Measurements from ENCODE around the gene CDKN1C.

Gene CDKN1C

DNA sequence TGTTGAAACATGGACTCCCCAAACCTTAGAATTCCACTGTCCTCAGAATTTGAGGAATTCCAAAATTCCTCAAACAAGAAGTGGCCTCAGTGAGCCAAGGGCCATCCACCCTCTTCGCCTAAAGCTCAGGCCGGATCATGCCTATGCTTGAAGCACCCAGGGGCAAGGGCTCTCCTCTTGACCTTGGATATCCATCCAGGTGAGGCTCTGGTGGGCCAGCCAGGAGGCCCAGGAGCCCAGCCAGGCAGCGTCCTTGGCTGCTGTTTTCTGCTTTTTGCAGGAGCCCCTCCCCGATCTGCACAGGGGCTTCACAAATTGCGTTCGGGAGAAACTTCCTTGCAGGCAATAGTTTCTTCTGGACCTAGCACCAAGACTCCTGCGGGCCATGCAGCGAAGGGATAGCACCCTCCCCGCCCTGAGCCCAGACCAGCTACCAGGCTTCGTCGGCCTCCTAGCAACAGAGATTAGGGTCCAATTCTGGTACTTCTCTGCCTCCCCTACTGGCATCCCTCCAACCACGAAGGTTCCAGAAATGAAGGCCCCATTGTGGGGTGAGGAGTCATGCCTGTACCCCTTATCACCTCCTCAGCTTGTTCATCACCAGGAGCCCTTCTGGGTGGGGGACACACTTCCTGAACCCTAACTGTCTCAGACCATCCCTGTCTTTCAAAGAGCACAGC, 41.7 kb upstream of the CDKN1C start:
- H2AFZ ChIP-seq (ENCODE audit: low read depth, low read length, severe bottlenecking), result no peak overlapping the region
- no peaks in the 10 kb centered on the region for H3K36me3 ChIP-seq (ENCODE audit: low read length)
- H3K9ac ChIP-seq (ENCODE audit: low read length), result no peak overlapping the region
- H3K27ac ChIP-seq (ENCODE audit: low read depth, low read length), result no peak overlapping the region
- TF ChIP-seq CTCF (IDR thresholded peaks at IDR 0.05; ENCODE audit: insufficient read depth, low read length, poor library complexity, severe bottlenecking) (no peak), EZH2phosphoT487 (conservative IDR thresholded peaks at IDR 0.05; ENCODE audit: low read length) (no peak)
- H3K27me3 ChIP-seq (ENCODE audit: low read length), result no peaks in the 10 kb centered on the region
- no peak overlapping the region for H3K4me2 ChIP-seq (ENCODE audit: low read depth, low read length, poor library complexity, severe bottlenecking)
- H3F3A ChIP-seq (ENCODE audit: insufficient read depth), result no peaks in the 10 kb centered on the region
- H3K79me2 ChIP-seq (ENCODE audit: insufficient read depth, low read length), result no peaks in the 10 kb centered on the region
- no peak overlapping the region for H3K4me3 ChIP-seq (ENCODE audit: insufficient read depth, low read length, poor library complexity, severe bottlenecking)
- H3K9me3 ChIP-seq (ENCODE audit: insufficient read depth, low read length), result no peaks in the 10 kb centered on the region
- H4K20me1 ChIP-seq (ENCODE audit: low read depth, low read length), result no peaks in the 10 kb centered on the region
- no peaks in the 10 kb centered on the region for H3K9me2 ChIP-seq (replicated peaks; ENCODE audit: insufficient read depth, low read length)

DNA sequence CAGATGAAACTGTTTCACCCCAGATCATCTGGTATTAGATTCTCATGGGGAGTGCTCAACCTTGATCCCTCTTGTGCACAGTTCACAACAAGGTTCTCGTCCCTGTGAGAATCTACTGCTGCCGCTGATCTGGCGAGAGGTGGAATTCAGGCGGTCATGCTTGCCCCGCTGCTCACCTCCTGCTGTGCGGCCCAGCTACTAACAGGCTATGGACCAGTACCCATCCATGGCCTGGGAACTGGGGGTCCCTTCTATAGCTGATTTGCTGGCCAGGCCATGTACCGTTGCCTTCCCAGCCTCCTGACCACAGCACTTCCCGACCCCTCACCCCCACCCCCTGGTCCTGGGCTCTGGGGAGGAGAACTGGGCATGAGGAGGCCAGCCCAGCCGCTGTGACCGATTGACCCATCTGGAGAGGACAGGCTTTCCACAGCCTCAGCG, 41.1 kb upstream of the CDKN1C start:
- Histone ChIP-seq H3K9ac (ENCODE audit: low read length) (no peak overlapping the region), H3K9me3 (ENCODE audit: insufficient read depth, low read length) (no peaks in the 10 kb centered on the region), H3K36me3 (ENCODE audit: low read length) (no peaks in the 10 kb centered on the region), H3F3A (ENCODE audit: insufficient read depth) (no peaks in the 10 kb centered on the region), H2AFZ (ENCODE audit: low read depth, low read length, severe bottlenecking) (no peak overlapping the region), H3K4me2 (ENCODE audit: low read depth, low read length, poor library complexity, severe bottlenecking) (no peak overlapping the region), H3K27ac (ENCODE audit: low read depth, low read length) (no peak overlapping the region), H3K9me2 (replicated peaks; ENCODE audit: insufficient read depth, low read length) (no peaks in the 10 kb centered on the region), H3K79me2 (ENCODE audit: insufficient read depth, low read length) (no peaks in the 10 kb centered on the region), H4K20me1 (ENCODE audit: low read depth, low read length) (no peaks in the 10 kb centered on the region), H3K27me3 (ENCODE audit: low read length) (no peaks in the 10 kb centered on the region), H3K4me3 (ENCODE audit: insufficient read depth, low read length, poor library complexity, severe bottlenecking) (no peak overlapping the region)
- TF ChIP-seq CTCF (IDR thresholded peaks at IDR 0.05; ENCODE audit: insufficient read depth, low read length, poor library complexity, severe bottlenecking) (no peak), EZH2phosphoT487 (conservative IDR thresholded peaks at IDR 0.05; ENCODE audit: low read length) (no peak)

DNA sequence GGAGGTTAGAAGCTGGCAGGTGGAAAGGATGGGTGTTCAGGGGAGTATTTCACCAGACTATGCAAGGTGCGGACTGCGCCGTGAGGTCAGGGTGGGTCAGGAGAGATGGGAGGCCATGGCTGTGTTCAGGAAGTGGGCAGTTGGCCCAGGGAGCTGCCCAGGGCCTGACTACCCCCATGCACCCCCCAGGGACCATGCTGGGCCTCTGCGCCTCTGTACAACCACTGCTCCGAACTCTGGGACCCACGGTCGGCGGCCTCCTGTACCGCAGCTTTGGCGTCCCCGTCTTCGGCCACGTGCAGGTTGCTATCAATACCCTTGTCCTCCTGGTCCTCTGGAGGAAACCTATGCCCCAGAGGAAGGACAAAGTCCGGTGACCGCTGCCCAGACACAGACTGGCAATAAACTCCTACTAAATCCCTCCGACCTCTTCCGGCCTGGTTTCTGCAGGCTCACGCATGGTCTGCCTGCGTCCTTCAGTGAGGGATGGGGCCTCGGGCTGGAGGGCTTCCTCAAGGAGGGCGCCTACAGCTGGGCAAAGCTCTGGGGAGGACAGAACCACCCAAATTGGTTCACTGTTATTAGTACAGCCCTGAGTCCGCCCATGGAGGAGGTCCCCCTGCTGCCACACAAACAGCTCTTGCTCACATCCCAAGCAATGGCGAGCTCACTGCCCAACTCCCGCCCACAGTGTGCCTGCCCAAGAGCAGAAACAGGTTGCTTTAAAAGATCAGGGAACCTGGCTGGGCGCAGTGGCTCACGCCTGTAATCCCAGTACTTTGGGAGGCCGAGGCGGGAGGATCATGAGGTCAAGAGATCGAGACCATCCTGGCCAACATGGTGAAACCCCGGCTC, 39.5 kb upstream of the CDKN1C start:
- Histone ChIP-seq H3K9me3 (ENCODE audit: insufficient read depth, low read length) (no peaks in the 10 kb centered on the region), H3K4me3 (ENCODE audit: insufficient read depth, low read length, poor library complexity, severe bottlenecking) (no peak overlapping the region), H3K27me3 (ENCODE audit: low read length) (no peaks in the 10 kb centered on the region), H3F3A (ENCODE audit: insufficient read depth) (no peaks in the 10 kb centered on the region), H3K9me2 (replicated peaks; ENCODE audit: insufficient read depth, low read length) (no peaks in the 10 kb centered on the region), H3K27ac (ENCODE audit: low read depth, low read length) (no peak overlapping the region), H2AFZ (ENCODE audit: low read depth, low read length, severe bottlenecking) (no peak overlapping the region), H4K20me1 (ENCODE audit: low read depth, low read length) (no peaks in the 10 kb centered on the region), H3K9ac (ENCODE audit: low read length) (no peak overlapping the region), H3K36me3 (ENCODE audit: low read length) (no peaks in the 10 kb centered on the region), H3K79me2 (ENCODE audit: insufficient read depth, low read length) (no peaks in the 10 kb centered on the region), H3K4me2 (ENCODE audit: low read depth, low read length, poor library complexity, severe bottlenecking) (no peak overlapping the region)
- TF ChIP-seq EZH2phosphoT487 (conservative IDR thresholded peaks at IDR 0.05; ENCODE audit: low read length) (no peak), CTCF (IDR thresholded peaks at IDR 0.05; ENCODE audit: insufficient read depth, low read length, poor library complexity, severe bottlenecking) (no peak)
